HCT116 (cell line): ENCODE data around the gene FARSA. TPM values are rescaled to one million over a fixed set of nuclear protein-coding genes. Genes with fewer than 3 reads are reported as not detected.

ENCODE experiments used
- ATAC-seq: fragments of 200-7000 bp; cut with Tn5 transposase; 2 replicates; pipeline ENCODE4 v1.9.1; 2020; ENCODE audit warnings: mild to moderate bottlenecking, moderate library complexity
- BruUV-seq: library from RNA; stranded (reverse); fragments of 400-500 nt; replicated peaks from 2 replicates; lab custom pipeline; 2021; lab: Mats Ljungman, UMichigan
- CTCF ChIA-PET: fragments of 300-600 bp; sonication (Branson Sonifier 250); formaldehyde crosslinking; loops from one replicate; lab custom pipeline; 2021; ENCODE audit warnings: antibody characterized with exemption; lab: Charles Lee
- POLR2A ChIA-PET: fragments of 300-600, 350-600 bp; sonication (Branson Sonifier 250); formaldehyde crosslinking; loops from one replicate; lab custom pipeline; 2021; ENCODE audit warnings: antibody characterized with exemption; lab: Charles Lee
- RAD21 ChIA-PET, 2 experiments: fragments of 300-600 bp; sonication (Branson Sonifier 250); formaldehyde crosslinking; loops; one replicate each; lab custom pipeline; 2023; ENCODE audit warnings: low total read pairs in 2 of 2; ENCODE audit not compliant: uncharacterized antibody in 2 of 2, unreplicated experiment in 2 of 2, low non-redundant PET in 1 of 2; lab: Charles Lee
- DNase-seq: peaks from one replicate; pipeline ENCODE4 v3.0.0-alpha.2; 2010; ENCODE audit warnings: low read depth, low spot score
- H2AFZ ChIP-seq: fragments of 200-600 bp; shearing (Covaris generic), sonication (generic); 2 replicates; pipeline ENCODE4 v1.6.1; 2017; ENCODE audit warnings: low read depth, mixed run types, mixed read lengths, antibody characterized with exemption, low read length; ENCODE audit not compliant: poor library complexity, severe bottlenecking
- H3K27ac ChIP-seq: 2 replicates; pipeline ENCODE4 v1.5.1; 2012; ENCODE audit warnings: low read depth, low read length
- H3K27me3 ChIP-seq: fragments of 200-600 bp; sonication (generic); 2 replicates; pipeline ENCODE4 v1.6.1; 2016; ENCODE audit warnings: mixed run types, low read length, mixed read lengths; ENCODE audit not compliant: insufficient read depth
- H3K36me3 ChIP-seq, 2 experiments: fragments of 200-500 bp in 1 of 2; fragments of 200-600 bp in 1 of 2; sonication (Bioruptor generic) in 1 of 2; sonication (generic) in 1 of 2; 2 replicates each; pipeline versions ENCODE4 v1.5.1 to v1.6.1; 2014 to 2016; ENCODE audit warnings: low read length in 2 of 2, inconsistent platforms in 1 of 2, mixed read lengths in 1 of 2, mixed run types in 1 of 2; ENCODE audit not compliant: insufficient read depth in 2 of 2, control insufficient read depth in 1 of 2
- H3K4me1 ChIP-seq, 2 experiments: fragments of 200-600 bp in 1 of 2; sonication (generic) in 1 of 2; 2 replicates each; pipeline versions ENCODE4 v1.5.1 to v1.6.1; 2012 to 2017; ENCODE audit warnings: low read length in 2 of 2, inconsistent platforms in 1 of 2, mild to moderate bottlenecking in 1 of 2, mixed read lengths in 1 of 2, mixed run types in 1 of 2, moderate library complexity in 1 of 2; ENCODE audit not compliant: insufficient read depth in 2 of 2, control insufficient read depth in 1 of 2
- H3K4me2 ChIP-seq: fragments of 200-600 bp; sonication (generic); 2 replicates; pipeline ENCODE4 v1.6.1; 2017; ENCODE audit warnings: mixed run types, low read length, mixed read lengths
- H3K4me3 ChIP-seq, 2 experiments: fragments of 200-600 bp in 1 of 2; sonication (generic) in 1 of 2; replicated peaks in 1 of 2; 2 replicates each; pipeline ENCODE4 v1.5.1; 2011 to 2016; ENCODE audit warnings: low read length in 2 of 2, control low read depth in 1 of 2, low read depth in 1 of 2, mild to moderate bottlenecking in 1 of 2, mixed read lengths in 1 of 2, mixed run types in 1 of 2
- H3K79me2 ChIP-seq: fragments of 200-600 bp; sonication (generic); 2 replicates; pipeline ENCODE4 v1.6.1; 2017; ENCODE audit warnings: mild to moderate bottlenecking, mixed run types, low read length, moderate library complexity, mixed read lengths; ENCODE audit not compliant: insufficient read depth
- H3K9ac ChIP-seq: fragments of 200-600 bp; sonication (generic); 2 replicates; pipeline ENCODE4 v1.6.1; 2016; ENCODE audit warnings: low read length, mixed read lengths
- H3K9me2 ChIP-seq: fragments of 200-600 bp; sonication (generic), shearing (Covaris generic); 2 replicates; pipeline ENCODE4 v1.6.1; 2017; ENCODE audit warnings: mixed run types, mild to moderate bottlenecking, moderate library complexity; ENCODE audit not compliant: insufficient read depth
- H3K9me3 ChIP-seq, 2 experiments: fragments of 200-500 bp in 1 of 2; fragments of 200-600 bp in 1 of 2; sonication (Bioruptor generic) in 1 of 2; sonication (generic) in 1 of 2; 2 replicates each; pipeline ENCODE4 v1.6.1; 2014 to 2017; ENCODE audit warnings: low read length in 2 of 2, mixed read lengths in 2 of 2, inconsistent platforms in 1 of 2, low read depth in 1 of 2, mild to moderate bottlenecking in 1 of 2, mixed run types in 1 of 2, moderate library complexity in 1 of 2; ENCODE audit not compliant: control insufficient read depth in 1 of 2, insufficient read depth in 1 of 2
- H4K20me1 ChIP-seq: fragments of 200-600 bp; sonication (generic), shearing (Covaris generic); 2 replicates; pipeline ENCODE4 v1.6.1; 2017; ENCODE audit warnings: mixed run types, mild to moderate bottlenecking, moderate library complexity; ENCODE audit not compliant: insufficient read depth
- CBX3 ChIP-seq: IDR thresholded peaks from 2 replicates; pipeline ENCODE4 v1.6.1; 2012; ENCODE audit warnings: low read depth
- EGR1 ChIP-seq: IDR thresholded peaks from 2 replicates; pipeline ENCODE4 v1.6.1; 2012; ENCODE audit warnings: low read depth
- EZH2 ChIP-seq: fragments of 200-600 bp; sonication (generic); IDR thresholded peaks from 2 replicates; pipeline ENCODE4 v1.6.1; 2017; ENCODE audit warnings: antibody characterized with exemption, mixed run types
- POLR2A ChIP-seq: IDR thresholded peaks from 2 replicates; pipeline ENCODE4 v1.7.0; 2011; ENCODE audit warnings: borderline replicate concordance; ENCODE audit not compliant: insufficient read depth, insufficient read length; ENCODE audit errors: extremely low read depth
- POLR2AphosphoS5 ChIP-seq: IDR thresholded peaks from 2 replicates; pipeline ENCODE4 v1.6.1; 2011; ENCODE audit warnings: mild to moderate bottlenecking, low read depth, low read length, moderate library complexity
- RAD21 ChIP-seq: IDR thresholded peaks from 2 replicates; pipeline ENCODE4 v1.6.1; 2012; ENCODE audit warnings: low read depth, mild to moderate bottlenecking
- SIN3A ChIP-seq: IDR thresholded peaks from 2 replicates; pipeline ENCODE4 v1.6.1; 2012; ENCODE audit warnings: low read depth
- SP1 ChIP-seq: IDR thresholded peaks from 2 replicates; pipeline ENCODE4 v1.6.1; 2012; ENCODE audit warnings: low read depth
- SRF ChIP-seq: IDR thresholded peaks from 2 replicates; pipeline ENCODE4 v1.6.1; 2012; ENCODE audit warnings: low read depth
- YY1 ChIP-seq: IDR thresholded peaks from 2 replicates; pipeline ENCODE4 v1.6.1; 2011; ENCODE audit warnings: low read length, low read depth, moderate library complexity, mild to moderate bottlenecking; ENCODE audit not compliant: insufficient replicate concordance; ENCODE audit errors: extremely low read depth
- intact Hi-C: fragments of 100-400 bp; cut with micrococcal nuclease; formaldehyde crosslinking; loops from 2 replicates; pipeline ENCODE4 v1.10.0; 2022
- total RNA-seq: library from RNA; stranded (reverse); gene quantifications from one replicate; pipeline ENCODE4 v1.2.1, GENCODE V29; 2021; ENCODE audit not compliant: unreplicated experiment
- TF ChIP-seq, protein P1 (sequence below): IDR thresholded peaks from 2 replicates; pipeline ENCODE4 v1.6.1; 2012
- TF ChIP-seq, protein P2 (sequence below), 3 experiments: fragments of 200-600 bp in 1 of 3; sonication (generic) in 1 of 3; IDR thresholded peaks in 2 of 3; conservative IDR thresholded peaks in 1 of 3; 2 replicates each; pipeline ENCODE4 v1.5.1; 2012 to 2017; ENCODE audit warnings: low read depth in 2 of 3, low read length in 2 of 3, antibody characterized with exemption in 1 of 3, borderline replicate concordance in 1 of 3, control low read depth in 1 of 3, mild to moderate bottlenecking in 1 of 3, mixed read lengths in 1 of 3, mixed run types in 1 of 3, moderate library complexity in 1 of 3; ENCODE audit not compliant: insufficient read depth in 1 of 3

FARSA gene
- total RNA-seq, 1 experiment from 2014 or later: 129 TPM

DNA sequence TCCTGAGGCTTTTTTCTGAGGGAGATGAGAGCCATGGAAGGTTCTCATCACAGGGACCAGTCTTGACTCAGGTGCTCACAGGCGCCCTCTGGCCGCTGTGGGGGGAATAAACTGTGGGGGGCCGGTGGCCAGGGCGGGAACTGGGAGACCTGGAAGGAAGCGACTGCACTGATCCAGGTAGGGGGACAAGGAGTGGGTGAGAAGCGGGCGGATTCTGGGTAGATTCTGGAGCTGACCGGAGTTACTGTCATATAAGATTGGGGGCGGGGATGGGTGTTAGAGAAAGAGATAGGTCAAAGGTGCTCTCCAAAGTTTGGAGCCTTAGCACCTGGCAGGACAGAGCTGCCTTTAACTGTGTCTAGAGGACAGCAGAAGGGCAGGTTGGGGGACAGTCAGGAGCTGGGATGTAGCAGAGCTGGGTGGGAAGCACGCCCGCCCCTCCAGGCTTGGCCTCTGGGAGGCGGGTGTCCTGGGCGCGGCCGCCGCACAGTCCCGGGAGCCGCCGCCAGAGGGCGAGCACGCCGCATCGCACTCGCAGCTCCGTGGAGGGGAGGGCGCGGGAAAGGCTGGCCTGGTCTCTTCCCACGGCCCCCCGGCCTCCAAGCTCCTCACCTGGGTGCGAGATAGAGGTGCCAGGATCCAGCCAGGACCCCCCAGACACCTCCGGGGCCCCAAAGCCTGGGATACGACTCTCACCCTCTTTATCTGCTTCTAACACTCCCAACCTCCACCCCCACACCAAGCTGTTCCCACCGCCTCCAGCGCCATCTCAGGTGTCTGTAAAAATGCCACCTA, 31.7 kb upstream of the FARSA start:
- peak; percentile 73 for DNase-seq
- ChIA-PET CTCF (interaction anchor here (0.6 to 2.7 kb wide), 40 partner anchors 9 to 1967 kb away, joined by 3 to 38 read pairs (median 5); partner anchors contain the start of genes CALR, GADD45GIP1, GCDH and NACC1), RAD21 (interaction anchor here (0.5 to 1.7 kb wide), 9 partner anchors 12 to 291 kb away, joined by 3 to 13 read pairs (median 5); no protein-coding TSS in a partner anchor), POLR2A (interaction anchor here (0.7 to 1.3 kb wide), 7 partner anchors 11 to 190 kb away, joined by 3 to 5 read pairs (median 3); partner anchors contain the start of genes CALR and NACC1)
- H2AFZ ChIP-seq: peak overlapping the region; percentile 62
- peak overlapping the region; percentile 94 for H3K4me2 ChIP-seq
- no peaks in the 10 kb centered on the region for H3K27me3 ChIP-seq
- H3K36me3 ChIP-seq: no peaks in the 10 kb centered on the region
- peaks cover 3 to 18% of the 10 kb centered on the region in 2 experiments; a peak in 3 of 4 replicates for H3K4me1 ChIP-seq
- no peaks in the 10 kb centered on the region for H3K9me3 ChIP-seq
- H3K4me3 ChIP-seq: peak overlapping the region; percentile 35 to 52
- intact Hi-C loops: no loop called here
- peak overlapping the region; percentile 64 for H3K9ac ChIP-seq
- peak; percentile 93 for ATAC-seq
- TF ChIP-seq POLR2A (peak; percentile 11), RAD21 (peak; percentile 77), EZH2 (no peak), SRF (0 out of 2 replicates have a peak, but pooled peaks have one; percentile 11), YY1 (no peak), POLR2AphosphoS5 (peak; percentile 48), CBX3 (peak; percentile 50; the same call in 1 of the 2 replicates), SP1 (no peak), SIN3A (no peak), EGR1 (peak; percentile 76)
- TF ChIP-seq, protein P1, sequence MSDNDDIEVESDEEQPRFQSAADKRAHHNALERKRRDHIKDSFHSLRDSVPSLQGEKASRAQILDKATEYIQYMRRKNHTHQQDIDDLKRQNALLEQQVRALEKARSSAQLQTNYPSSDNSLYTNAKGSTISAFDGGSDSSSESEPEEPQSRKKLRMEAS: peak; percentile 50
- TF ChIP-seq, protein P2, sequence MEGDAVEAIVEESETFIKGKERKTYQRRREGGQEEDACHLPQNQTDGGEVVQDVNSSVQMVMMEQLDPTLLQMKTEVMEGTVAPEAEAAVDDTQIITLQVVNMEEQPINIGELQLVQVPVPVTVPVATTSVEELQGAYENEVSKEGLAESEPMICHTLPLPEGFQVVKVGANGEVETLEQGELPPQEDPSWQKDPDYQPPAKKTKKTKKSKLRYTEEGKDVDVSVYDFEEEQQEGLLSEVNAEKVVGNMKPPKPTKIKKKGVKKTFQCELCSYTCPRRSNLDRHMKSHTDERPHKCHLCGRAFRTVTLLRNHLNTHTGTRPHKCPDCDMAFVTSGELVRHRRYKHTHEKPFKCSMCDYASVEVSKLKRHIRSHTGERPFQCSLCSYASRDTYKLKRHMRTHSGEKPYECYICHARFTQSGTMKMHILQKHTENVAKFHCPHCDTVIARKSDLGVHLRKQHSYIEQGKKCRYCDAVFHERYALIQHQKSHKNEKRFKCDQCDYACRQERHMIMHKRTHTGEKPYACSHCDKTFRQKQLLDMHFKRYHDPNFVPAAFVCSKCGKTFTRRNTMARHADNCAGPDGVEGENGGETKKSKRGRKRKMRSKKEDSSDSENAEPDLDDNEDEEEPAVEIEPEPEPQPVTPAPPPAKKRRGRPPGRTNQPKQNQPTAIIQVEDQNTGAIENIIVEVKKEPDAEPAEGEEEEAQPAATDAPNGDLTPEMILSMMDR (IDR thresholded peaks at IDR 0.05 in 2 of 3, conservative IDR thresholded peaks at IDR 0.05 in 1 of 3; ENCODE audit: borderline replicate concordance in 1 of 3, insufficient read depth in 1 of 3, low read depth in 2 of 3, low read length in 2 of 3): peak; percentile 72 to 98 (median 91)
- no peaks in the 10 kb centered on the region for H4K20me1 ChIP-seq
- BruUV-seq: TSS peak; percentile 41
- peak overlapping the region; percentile 54 for H3K27ac ChIP-seq
- H3K9me2 ChIP-seq: no peaks in the 10 kb centered on the region
- H3K79me2 ChIP-seq: no peaks in the 10 kb centered on the region
